ENCODE data around the gene NRN1L. TPM values are rescaled to one million over a fixed set of nuclear protein-coding genes. Genes with fewer than 3 reads are reported as not detected.

NRN1L gene
- total RNA-seq, 1 donor from 2014 or later = 1.4 TPM

GRCh38 chr16:67928561-67929364 is 44.1 kb downstream of the NRN1L start:
- ChIA-PET CTCF (interaction anchor here (0.7 to 2.3 kb wide), 10 partner anchors 10 to 447 kb away, joined by 3 to 12 read pairs (median 3); partner anchors contain the start of gene ATP6V0D1), POLR2A (interaction anchor here (0.6 to 0.8 kb wide), 3 partner anchors 8 to 163 kb away, joined by 3 to 4 read pairs (median 3); partner anchors contain the start of gene PSMB10)
- peaks cover 36% of the 10 kb centered on the region for H3K4me1 Mint-ChIP-seq
- DNase-seq = peak; percentile 64
- peaks cover 52% of the 10 kb centered on the region for H3K36me3 Mint-ChIP-seq (ENCODE audit: low read depth)
- H3K27me3 Mint-ChIP-seq = no peaks in the 10 kb centered on the region
- peak; percentile 90 for ATAC-seq (ENCODE audit: low read depth)
- H3K9me3 Mint-ChIP-seq = no peaks in the 10 kb centered on the region
- H3K27ac Mint-ChIP-seq = no peak overlapping the region
- intact Hi-C loops (cut with micrococcal nuclease) = loop anchor here (1.0 to 2.0 kb wide), 7 partner anchors 45 to 434 kb away; no protein-coding TSS in a partner anchor
- no peak overlapping the region for H3K4me3 Mint-ChIP-seq
- TF ChIP-seq CTCF (IDR thresholded peaks at IDR 0.05) = peak; percentile 43

DNA sequence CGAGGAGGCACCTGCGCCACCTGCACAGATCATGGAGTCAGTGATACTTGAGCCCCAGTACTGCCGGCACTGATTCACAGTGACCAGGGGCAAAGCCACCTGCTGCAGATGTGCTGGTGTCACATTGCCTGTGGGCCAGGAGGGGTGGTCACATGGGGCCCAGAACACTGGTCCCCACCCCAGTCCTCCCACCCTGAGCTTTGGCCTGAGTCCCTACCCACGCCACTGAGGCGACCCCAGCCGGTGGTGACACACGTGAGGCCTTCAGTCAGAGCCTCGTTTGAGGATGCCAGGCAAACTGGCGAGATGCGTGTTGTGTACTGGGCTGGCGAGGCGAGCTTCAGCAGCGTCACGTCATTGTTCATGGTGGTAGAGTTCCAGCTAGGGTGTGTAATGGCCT is 45.5 kb downstream of the NRN1L start:
- H3K27ac Mint-ChIP-seq = no peak overlapping the region
- no peaks in the 10 kb centered on the region for H3K9me3 Mint-ChIP-seq
- no peak for DNase-seq
- intact Hi-C loops (cut with micrococcal nuclease) = no loop called here
- H3K36me3 Mint-ChIP-seq (ENCODE audit: low read depth) = peaks cover 62% of the 10 kb centered on the region
- no peak for TF ChIP-seq CTCF (IDR thresholded peaks at IDR 0.05)
- no peaks in the 10 kb centered on the region for H3K27me3 Mint-ChIP-seq
- ChIA-PET POLR2A (no interaction called here), CTCF (interaction anchor here (2.3 kb wide), 1 partner anchor 258 kb away, joined by 9 read pairs; no protein-coding TSS in a partner anchor)
- ATAC-seq (ENCODE audit: low read depth) = no peak
- H3K4me3 Mint-ChIP-seq = no peak overlapping the region
- peaks cover 34% of the 10 kb centered on the region for H3K4me1 Mint-ChIP-seq

- Mint-ChIP-seq H3K4me3 (no peak overlapping the region), H3K36me3 (ENCODE audit: low read depth) (peaks cover 68% of the 10 kb centered on the region), H3K9me3 (no peaks in the 10 kb centered on the region), H3K27ac (no peak overlapping the region), H3K4me1 (peaks cover 33% of the 10 kb centered on the region), H3K27me3 (no peaks in the 10 kb centered on the region)
- ChIA-PET CTCF (no interaction called here), POLR2A (interaction anchor here (1.0 kb wide), 1 partner anchor 410 kb away, joined by 3 read pairs; no protein-coding TSS in a partner anchor)
- no peak for DNase-seq
- no peak for ATAC-seq (ENCODE audit: low read depth)
- TF ChIP-seq CTCF (IDR thresholded peaks at IDR 0.05) = no peak
- intact Hi-C loops (cut with micrococcal nuclease) = no loop called here
These were observed 46.1 kb downstream of the NRN1L start for GRCh38 chr16:67930678-67931211.

- no peaks in the 10 kb centered on the region for H3K9me3 Mint-ChIP-seq
- ChIA-PET CTCF (interaction anchor here (0.8 to 1.1 kb wide), 2 partner anchors 10 to 109 kb away, joined by 3 read pairs; no protein-coding TSS in a partner anchor), POLR2A (interaction anchor here (0.6 kb wide), 1 partner anchor 91 kb away, joined by 3 read pairs; the partner anchor contains the start of genes DDX28 and DUS2)
- DNase-seq = no peak
- ATAC-seq (ENCODE audit: low read depth) = no peak
- H3K27me3 Mint-ChIP-seq = no peaks in the 10 kb centered on the region
- no peak within 1 kb of the TSS for H3K4me3 Mint-ChIP-seq
- TF ChIP-seq CTCF (IDR thresholded peaks at IDR 0.05) = no peak
- H3K4me1 Mint-ChIP-seq = peaks cover 26% of the 10 kb centered on the region
- peaks cover 78% of the 10 kb centered on the region for H3K36me3 Mint-ChIP-seq (ENCODE audit: low read depth)
- no peak within 1 kb of the TSS for H3K27ac Mint-ChIP-seq
- intact Hi-C loops (cut with micrococcal nuclease) = no loop called here
These were observed 47.2 kb downstream of the NRN1L start, which contains the start of gene CTRL for GRCh38 chr16:67931712-67932461. CTRL (minus strand) TSS chr16:67931862; CDS start chr16:67931852, 10 bp downstream.
